ENCODE data around the gene C3AR1.

DNA sequence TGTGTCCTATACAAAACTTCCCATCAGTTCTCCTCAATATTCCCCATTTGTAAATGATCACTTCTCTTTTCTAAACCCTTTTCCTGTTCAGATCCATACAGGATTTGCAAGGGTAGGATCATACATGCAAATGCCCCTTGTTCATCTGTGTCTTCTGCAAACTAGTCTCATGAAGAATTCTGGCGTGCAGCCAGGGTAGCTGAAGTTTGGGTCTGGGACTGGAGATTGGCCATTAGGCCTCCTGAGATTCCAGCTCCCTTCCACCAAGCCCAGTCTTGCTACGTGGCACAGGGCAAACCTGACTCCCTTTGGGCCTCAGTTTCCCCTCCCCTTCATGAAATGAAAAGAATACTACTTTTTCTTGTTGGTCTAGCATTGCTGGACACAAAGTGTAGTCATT is 11.3 kb downstream of the C3AR1 start:
- TF ChIP-seq, protein P1, sequence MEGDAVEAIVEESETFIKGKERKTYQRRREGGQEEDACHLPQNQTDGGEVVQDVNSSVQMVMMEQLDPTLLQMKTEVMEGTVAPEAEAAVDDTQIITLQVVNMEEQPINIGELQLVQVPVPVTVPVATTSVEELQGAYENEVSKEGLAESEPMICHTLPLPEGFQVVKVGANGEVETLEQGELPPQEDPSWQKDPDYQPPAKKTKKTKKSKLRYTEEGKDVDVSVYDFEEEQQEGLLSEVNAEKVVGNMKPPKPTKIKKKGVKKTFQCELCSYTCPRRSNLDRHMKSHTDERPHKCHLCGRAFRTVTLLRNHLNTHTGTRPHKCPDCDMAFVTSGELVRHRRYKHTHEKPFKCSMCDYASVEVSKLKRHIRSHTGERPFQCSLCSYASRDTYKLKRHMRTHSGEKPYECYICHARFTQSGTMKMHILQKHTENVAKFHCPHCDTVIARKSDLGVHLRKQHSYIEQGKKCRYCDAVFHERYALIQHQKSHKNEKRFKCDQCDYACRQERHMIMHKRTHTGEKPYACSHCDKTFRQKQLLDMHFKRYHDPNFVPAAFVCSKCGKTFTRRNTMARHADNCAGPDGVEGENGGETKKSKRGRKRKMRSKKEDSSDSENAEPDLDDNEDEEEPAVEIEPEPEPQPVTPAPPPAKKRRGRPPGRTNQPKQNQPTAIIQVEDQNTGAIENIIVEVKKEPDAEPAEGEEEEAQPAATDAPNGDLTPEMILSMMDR (IDR thresholded peaks at IDR 0.05), result no peak
- TF ChIP-seq POLR2A (IDR thresholded peaks at IDR 0.05) (no peak), POLR2AphosphoS5 (IDR thresholded peaks at IDR 0.05) (no peak), EP300 (IDR thresholded peaks at IDR 0.05) (no peak)
